Ectodermal cell (in vitro differentiated cells): Measurements from ENCODE around the gene IL3RA.
"Not testable (repeated sequence)": the region's sequence is repeated elsewhere in the genome, so short reads cannot be mapped to it uniquely, and the experiment has no call there.

Source experiments
- H3K27ac ChIP-seq: 2 replicates; pipeline ENCODE4 v1.7.0; 2013; ENCODE audit warnings: mild to moderate bottlenecking, low read depth, low read length; ENCODE audit not compliant: insufficient read depth, poor library complexity, severe bottlenecking
- H3K27me3 ChIP-seq: 2 replicates; pipeline ENCODE4 v1.7.0; 2013; ENCODE audit warnings: mild to moderate bottlenecking, low read length; ENCODE audit not compliant: insufficient read depth, control insufficient read depth, poor library complexity, severe bottlenecking
- H3K36me3 ChIP-seq: one replicate; pipeline ENCODE4 v1.7.0; 2013; ENCODE audit warnings: low read length; ENCODE audit not compliant: control insufficient read depth, insufficient read depth
- H3K4me1 ChIP-seq: one replicate; pipeline ENCODE4 v1.7.0; 2013; ENCODE audit warnings: low read length; ENCODE audit not compliant: control insufficient read depth, insufficient read depth
- H3K4me3 ChIP-seq: 2 replicates; pipeline ENCODE4 v1.7.0; 2013; ENCODE audit warnings: low read depth, low read length, control low read depth; ENCODE audit not compliant: insufficient read depth
- H3K9me3 ChIP-seq: 2 replicates; pipeline ENCODE4 v1.7.0; 2013; ENCODE audit warnings: mild to moderate bottlenecking, low read length, moderate library complexity; ENCODE audit not compliant: control insufficient read depth
- WGBS, 2 experiments: methylation state at CpG; one replicate each; pipeline ENCODE4 v1.1.7; 2013; ENCODE audit warnings: missing lambda C conversion rate in 2 of 2; 5-methylcytosine and 5-hydroxymethylcytosine counted together

Gene IL3RA

DNA sequence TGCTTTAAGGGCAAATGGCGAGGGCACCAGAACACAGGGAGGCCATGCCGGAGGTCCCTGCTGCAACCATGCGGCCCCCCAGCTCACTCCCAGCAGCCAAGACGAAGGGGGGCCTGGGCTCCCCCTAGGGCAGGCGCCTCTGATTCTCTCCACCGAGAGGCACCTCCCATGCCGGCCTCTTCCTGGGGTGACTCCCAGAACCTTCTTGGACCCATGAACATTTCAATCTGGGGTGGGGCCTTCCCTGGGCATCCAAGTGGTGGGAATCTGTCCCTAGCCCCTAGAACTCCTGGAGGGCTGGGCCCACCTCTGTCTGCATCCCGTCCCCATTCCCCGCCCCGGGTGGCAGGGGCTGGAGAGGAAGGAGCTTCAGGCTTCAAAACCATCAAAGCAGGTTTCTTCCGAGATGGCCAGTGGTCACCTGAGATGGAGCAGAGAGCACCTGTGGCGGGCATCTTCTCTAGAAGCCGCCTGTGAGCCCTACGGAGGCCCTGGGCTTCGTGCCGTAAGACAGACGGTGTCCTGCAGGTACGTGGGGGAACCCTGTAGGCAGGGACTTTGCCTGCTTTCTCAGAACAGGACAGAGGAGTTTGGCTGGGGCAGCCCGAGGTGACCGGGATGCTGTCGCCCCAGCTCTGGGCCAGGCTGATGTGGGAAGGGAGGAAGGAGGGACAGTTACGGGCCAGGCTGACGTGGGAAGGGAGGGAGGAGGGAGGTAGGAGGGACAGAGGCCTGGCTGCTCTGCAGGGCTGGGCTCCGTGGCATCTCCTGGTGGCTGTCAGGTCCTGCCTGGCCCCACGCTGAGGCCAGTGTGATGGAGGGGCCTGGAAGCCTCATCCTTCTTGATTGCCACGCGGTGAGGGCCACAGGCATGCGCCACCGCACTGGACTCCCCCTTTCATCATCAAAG is 62.1 kb downstream of the IL3RA start:
- Histone ChIP-seq H3K27me3 (no peaks in the 10 kb centered on the region), H3K27ac (no peak overlapping the region), H3K4me3 (no peak overlapping the region), H3K9me3 (no peaks in the 10 kb centered on the region), H3K36me3 (peaks cover 20% of the 10 kb centered on the region), H3K4me1 (peaks cover 11% of the 10 kb centered on the region)
- WGBS, 2 experiments, result 90 to 93% methylated on average over 29 of the region's 29 CpGs

DNA sequence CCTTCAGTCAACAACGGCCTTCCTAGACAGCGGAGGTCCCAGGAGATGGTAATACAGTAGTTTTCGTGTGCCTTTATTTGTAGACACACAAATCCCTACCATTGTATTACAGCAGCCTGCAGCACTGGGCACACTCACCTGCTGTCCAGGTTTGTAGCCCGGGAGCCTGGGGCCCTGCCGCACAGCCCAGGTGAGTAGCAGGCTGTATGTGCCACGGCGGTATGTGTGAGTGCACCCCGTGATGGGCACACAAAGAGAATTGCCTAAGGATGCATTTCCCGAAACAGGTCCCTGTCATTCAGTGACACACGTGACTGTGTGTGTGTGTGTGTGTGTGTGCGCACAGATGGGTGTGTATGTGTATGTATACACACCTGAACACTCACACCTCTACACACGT is 63.5 kb downstream of the IL3RA start:
- Histone ChIP-seq H3K9me3 (no peaks in the 10 kb centered on the region), H3K36me3 (peaks cover 33% of the 10 kb centered on the region), H3K27me3 (no peaks in the 10 kb centered on the region), H3K4me1 (no peaks in the 10 kb centered on the region), H3K27ac (no peak overlapping the region), H3K4me3 (no peak overlapping the region)
- 96 to 99% methylated on average over 10 to 11 of the region's 12 CpGs for WGBS, 2 experiments

DNA sequence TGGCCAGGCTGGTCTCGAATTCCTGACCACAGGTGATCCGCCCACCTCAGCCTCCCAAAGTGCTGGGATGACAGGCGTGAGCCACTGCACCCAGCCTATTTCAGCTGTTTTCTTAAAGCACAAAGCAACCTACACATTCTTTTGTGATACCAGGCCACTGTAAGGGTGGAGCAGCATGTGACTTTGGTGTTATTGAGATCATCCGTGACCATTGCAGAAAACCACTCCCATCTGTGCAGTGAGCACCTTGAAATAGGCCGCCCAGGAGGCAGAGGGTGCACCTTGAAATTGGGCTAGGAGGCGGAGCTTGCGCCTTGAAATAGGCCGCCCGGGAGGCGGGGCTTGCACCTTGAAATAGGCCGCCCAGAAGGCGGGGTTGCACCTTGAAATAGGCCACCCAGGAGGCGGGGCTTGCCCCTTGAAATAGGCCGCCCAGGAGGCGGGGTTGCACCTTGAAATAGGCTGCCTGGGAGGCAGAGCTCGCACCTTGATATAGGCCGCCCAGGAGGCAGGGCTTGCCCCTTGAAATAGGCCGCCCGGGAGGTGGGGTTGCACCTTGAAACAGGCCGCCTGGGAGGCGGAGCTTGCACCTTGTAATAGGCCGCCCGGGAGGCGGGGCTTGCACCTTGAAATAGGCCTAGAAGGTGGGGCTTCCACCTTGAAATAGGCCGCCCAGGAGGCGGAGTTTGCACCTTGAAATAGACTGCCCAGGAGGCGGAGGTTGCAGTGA is 64.3 kb downstream of the IL3RA start:
- WGBS, 2 experiments, result 88 to 90% methylated on average over 27 of the region's 27 CpGs
- Histone ChIP-seq H3K27ac (peak overlapping the region; percentile 26), H3K9me3 (no peaks in the 10 kb centered on the region), H3K4me1 (no peaks in the 10 kb centered on the region), H3K36me3 (peaks cover 41% of the 10 kb centered on the region), H3K4me3 (no peak overlapping the region), H3K27me3 (no peaks in the 10 kb centered on the region)

DNA sequence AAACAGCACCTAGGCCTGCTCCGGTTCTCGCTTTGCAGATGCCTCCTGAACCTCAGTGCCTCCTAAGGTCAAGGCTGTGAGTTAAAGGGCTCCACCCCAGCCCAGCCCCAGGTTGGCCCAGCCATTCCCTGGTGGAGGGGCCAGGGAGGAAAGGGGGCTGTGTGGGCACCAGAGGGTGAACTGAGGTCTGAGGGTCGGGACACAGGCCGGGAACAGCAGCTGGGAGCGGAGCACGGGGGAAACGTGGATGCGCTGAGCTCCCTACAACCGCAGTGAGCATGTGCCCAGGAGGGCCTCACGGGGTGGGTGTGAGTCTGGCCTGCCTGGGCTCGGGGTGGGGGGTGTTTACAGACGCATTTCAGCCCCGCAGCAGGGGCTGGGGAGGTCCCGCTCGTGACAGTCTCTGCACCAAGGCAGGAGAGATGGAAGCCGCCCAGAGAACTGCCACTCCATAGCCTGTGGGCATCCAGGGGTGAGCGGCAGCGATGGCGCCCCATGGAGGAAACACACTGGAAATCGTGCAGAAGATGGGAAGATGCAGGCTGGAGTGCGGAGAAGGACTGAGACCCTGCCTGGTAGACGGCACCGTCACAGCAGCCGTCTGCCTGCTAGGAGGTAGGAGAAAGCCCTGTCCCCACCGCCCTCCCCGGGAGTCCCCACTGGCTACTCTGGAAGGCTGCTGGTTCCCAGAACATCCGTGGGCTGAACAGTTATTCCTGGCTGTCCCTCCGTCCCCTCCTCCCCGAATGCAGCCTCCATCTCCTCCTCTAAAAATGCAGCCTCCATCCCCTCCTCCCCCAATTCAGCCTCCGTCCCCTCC is 65.2 kb downstream of the IL3RA start:
- Histone ChIP-seq H3K4me1 (no peaks in the 10 kb centered on the region), H3K36me3 (peaks cover 44% of the 10 kb centered on the region), H3K4me3 (no peak overlapping the region), H3K27me3 (no peaks in the 10 kb centered on the region), H3K9me3 (no peaks in the 10 kb centered on the region), H3K27ac (no peak overlapping the region)
- WGBS, 2 experiments, result 94 to 95% methylated on average over 30 of the region's 30 CpGs

DNA sequence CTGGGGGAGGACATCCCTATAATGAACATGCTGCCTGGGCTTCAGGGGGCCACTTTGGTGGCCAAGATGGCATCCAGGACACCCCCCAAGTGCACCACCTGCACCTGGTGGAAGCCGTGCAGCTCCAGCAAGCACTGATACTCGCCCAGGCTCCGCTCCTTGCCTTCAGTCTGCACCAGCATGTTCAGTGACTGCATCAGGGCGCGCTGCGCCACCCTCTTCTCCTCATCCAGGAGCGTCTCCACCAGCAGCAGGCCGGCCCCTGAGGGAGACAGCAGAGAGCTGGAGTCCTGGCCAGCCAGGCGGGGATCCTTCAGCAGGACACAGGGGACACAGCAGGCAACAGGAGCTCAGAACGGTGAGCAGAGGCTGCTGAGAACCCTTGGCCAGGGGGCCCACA is 66.6 kb downstream of the IL3RA start:
- 96 to 97% methylated on average over 10 of the region's 10 CpGs for WGBS, 2 experiments
- peaks cover 56% of the 10 kb centered on the region for H3K36me3 ChIP-seq
- H3K27ac ChIP-seq, result no peak overlapping the region

DNA sequence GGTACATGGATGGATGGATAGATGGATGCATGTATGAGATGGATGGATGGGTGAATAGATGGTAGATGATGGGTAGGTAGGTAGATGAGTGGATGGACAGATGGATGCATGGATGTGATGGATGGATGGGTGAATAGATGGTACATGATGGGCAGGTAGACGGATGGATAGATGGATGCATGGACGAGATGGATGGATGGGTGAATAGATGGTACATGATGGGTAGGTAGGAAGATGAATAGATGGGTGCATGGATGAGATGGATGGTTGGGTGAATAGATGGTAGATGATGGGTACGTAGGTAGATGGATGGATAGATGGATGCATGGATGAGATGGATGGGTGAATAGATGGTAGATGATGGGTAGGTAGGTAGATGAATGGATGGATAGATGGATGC is 67.3 kb downstream of the IL3RA start:
- not testable (repeated sequence) for H3K27ac ChIP-seq, H3K9me3 ChIP-seq, H3K4me1 ChIP-seq, H3K27me3 ChIP-seq, H3K4me3 ChIP-seq
- WGBS, 2 experiments, result 93 to 94% methylated on average over 3 of the region's 3 CpGs
- H3K36me3 ChIP-seq, result peaks cover 56% of the 10 kb centered on the region

More for the DNA sequence above, 66.6 kb downstream of the IL3RA start:
- no peaks in the 10 kb centered on the region for H3K27me3 ChIP-seq
- no peak overlapping the region for H3K4me3 ChIP-seq
- no peaks in the 10 kb centered on the region for H3K9me3 ChIP-seq
- H3K4me1 ChIP-seq, result no peaks in the 10 kb centered on the region

DNA sequence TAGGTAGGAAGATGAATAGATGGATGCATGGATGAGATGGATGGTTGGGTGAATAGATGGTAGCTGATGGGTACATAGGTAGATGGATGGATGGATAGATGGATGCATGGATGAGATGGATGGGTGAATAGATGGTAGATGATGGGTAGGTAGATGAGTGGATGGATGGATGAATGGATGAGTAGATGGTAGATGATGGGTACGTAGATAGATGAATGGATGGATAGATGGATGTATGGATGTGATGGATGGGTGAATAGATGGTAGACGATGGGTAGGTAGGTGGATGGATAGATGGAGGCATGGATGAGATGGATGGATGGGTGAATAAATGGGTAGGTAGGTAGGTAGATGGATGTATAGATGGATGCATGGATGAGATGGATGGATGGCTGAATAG is 69.2 kb downstream of the IL3RA start:
- WGBS, 2 experiments, result 93 to 97% methylated on average over 2 of the region's 2 CpGs
- H3K27ac ChIP-seq, H3K9me3 ChIP-seq, H3K4me1 ChIP-seq, H3K4me3 ChIP-seq, H3K27me3 ChIP-seq: not testable (repeated sequence)
- H3K36me3 ChIP-seq, result peaks cover 53% of the 10 kb centered on the region

DNA sequence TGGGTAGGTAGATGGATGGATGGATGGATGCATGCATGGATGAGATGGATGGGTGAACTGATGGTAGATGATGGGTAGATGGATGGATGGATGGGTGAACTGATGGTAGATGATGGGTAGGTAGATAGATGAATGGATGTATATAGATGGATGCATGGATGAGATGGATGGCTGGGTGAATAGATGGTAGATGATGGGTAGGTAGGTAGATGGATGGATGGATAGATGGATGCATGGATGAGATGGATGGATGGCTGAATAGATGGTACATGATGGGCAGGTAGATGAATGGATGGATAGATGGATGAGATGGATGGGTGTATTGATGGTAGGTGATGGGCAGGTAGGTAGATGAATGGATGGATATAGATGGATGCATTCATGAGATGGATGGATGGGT is 70.5 kb downstream of the IL3RA start:
- Histone ChIP-seq H3K4me1 (no peaks in the 10 kb centered on the region), H3K9me3 (no peaks in the 10 kb centered on the region), H3K4me3 (no peak overlapping the region), H3K27ac (no peak overlapping the region), H3K36me3 (peaks cover 50% of the 10 kb centered on the region), H3K27me3 (no peaks in the 10 kb centered on the region)

DNA sequence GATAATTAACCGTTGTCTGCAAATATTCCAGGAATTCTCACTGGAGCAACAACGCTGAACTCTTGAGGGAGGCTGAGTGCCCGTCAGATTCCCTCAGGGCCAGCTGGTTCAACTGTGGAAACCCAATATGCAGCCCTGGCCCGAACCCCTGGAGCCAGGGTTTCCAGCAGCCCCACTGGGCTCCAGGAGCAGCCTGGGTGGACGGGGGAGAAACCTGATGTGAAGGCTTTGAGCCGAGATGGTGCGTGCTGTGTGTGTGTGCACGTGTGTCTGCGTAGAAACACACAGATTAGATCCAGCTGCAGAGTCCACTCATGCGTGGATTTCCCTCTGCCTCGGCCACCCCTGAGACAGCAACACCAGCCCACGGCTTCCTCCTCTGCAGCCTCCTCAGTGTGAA is 74.7 kb downstream of the IL3RA start:
- WGBS, 2 experiments, result 93 to 94% methylated on average over 12 of the region's 12 CpGs

More for the DNA sequence above, 74.7 kb downstream of the IL3RA start:
- peaks cover 29% of the 10 kb centered on the region for H3K36me3 ChIP-seq
- no peak overlapping the region for H3K27ac ChIP-seq
- H3K27me3 ChIP-seq, result no peaks in the 10 kb centered on the region
- no peak overlapping the region for H3K4me3 ChIP-seq
- no peaks in the 10 kb centered on the region for H3K9me3 ChIP-seq
- H3K4me1 ChIP-seq, result no peaks in the 10 kb centered on the region
